ENCODE measurements around the gene C16orf92.

The C16orf92 gene

GRCh38 chr16:30046178-30046577, 23.2 kb downstream of the C16orf92 start:
- H3K27ac ChIP-seq, result no peak overlapping the region
- TF ChIP-seq, protein P1, sequence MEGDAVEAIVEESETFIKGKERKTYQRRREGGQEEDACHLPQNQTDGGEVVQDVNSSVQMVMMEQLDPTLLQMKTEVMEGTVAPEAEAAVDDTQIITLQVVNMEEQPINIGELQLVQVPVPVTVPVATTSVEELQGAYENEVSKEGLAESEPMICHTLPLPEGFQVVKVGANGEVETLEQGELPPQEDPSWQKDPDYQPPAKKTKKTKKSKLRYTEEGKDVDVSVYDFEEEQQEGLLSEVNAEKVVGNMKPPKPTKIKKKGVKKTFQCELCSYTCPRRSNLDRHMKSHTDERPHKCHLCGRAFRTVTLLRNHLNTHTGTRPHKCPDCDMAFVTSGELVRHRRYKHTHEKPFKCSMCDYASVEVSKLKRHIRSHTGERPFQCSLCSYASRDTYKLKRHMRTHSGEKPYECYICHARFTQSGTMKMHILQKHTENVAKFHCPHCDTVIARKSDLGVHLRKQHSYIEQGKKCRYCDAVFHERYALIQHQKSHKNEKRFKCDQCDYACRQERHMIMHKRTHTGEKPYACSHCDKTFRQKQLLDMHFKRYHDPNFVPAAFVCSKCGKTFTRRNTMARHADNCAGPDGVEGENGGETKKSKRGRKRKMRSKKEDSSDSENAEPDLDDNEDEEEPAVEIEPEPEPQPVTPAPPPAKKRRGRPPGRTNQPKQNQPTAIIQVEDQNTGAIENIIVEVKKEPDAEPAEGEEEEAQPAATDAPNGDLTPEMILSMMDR (IDR thresholded peaks at IDR 0.05), result no peak
- TF ChIP-seq ZFX (IDR thresholded peaks at IDR 0.05; ENCODE audit: borderline replicate concordance), result no peak

- H3K27ac ChIP-seq, result no peak overlapping the region
- TF ChIP-seq, protein P1 (IDR thresholded peaks at IDR 0.05), result no peak
- TF ChIP-seq ZFX (IDR thresholded peaks at IDR 0.05; ENCODE audit: borderline replicate concordance), result no peak
These were observed 23.6 kb downstream of the C16orf92 start for GRCh38 chr16:30046588-30046987.

GRCh38 chr16:30049871-30050270, 26.9 kb downstream of the C16orf92 start:
- TF ChIP-seq, protein P1 (IDR thresholded peaks at IDR 0.05), result no peak
- TF ChIP-seq ZFX (IDR thresholded peaks at IDR 0.05; ENCODE audit: borderline replicate concordance), result no peak

DNA sequence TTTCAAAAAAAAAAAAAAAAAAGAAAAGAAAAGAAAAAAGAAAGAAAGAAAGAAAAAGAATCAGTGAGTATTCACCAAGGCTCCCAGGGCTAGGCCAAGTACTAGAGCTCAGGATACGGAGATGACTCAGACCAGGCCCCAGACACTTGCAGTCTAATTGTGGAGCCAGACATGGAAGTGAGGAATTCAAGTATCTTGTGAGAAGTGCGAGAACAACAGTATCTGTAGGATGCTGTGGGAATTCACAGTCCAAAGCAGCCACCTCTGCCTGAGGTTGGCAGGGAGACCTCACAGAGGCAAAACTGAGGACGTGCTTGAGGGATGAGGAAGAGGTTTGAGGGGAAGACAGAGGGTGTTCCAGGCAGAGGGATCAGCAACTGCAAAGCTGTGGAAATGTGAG, 28.5 kb downstream of the C16orf92 start:
- no peak for TF ChIP-seq ZFX (IDR thresholded peaks at IDR 0.05; ENCODE audit: borderline replicate concordance)
- TF ChIP-seq, protein P1 (IDR thresholded peaks at IDR 0.05), result no peak
- peak overlapping the region; percentile 71 for H3K27ac ChIP-seq

More at GRCh38 chr16:30049871-30050270, 26.9 kb downstream of the C16orf92 start:
- no peak overlapping the region for H3K27ac ChIP-seq

DNA sequence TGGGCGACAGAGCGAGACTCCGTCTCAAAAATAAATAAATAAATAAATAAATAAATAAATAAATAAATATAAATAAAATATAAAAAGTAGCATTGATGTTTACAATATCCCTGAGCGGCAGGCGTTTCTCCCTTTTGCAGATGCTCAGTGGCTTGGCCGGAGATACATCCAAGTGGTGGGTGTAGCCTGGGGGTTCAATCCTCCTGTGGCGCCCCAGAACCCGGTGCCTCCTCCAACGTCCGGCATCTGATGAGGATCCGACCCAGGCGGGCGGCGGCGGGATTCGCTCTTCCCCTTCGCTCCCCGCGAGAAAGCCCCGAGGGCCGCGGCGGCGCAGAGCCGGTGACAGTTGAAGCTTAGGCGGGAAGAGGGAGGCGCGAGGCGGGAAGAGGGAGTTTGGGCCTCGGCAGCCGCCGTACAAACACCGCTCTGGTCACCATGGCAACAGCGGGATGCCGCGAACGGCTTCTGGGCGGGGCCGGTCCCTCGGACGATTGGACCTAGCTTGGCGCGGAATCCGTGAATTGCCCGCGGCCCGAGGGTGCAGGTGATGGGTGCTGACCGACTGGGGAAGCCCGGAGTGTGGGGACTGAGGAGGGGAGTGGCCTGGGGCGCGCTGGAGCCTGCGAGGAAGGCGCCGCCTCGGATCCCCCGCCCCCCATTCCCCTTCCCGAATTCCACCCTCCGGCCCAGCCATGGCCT, 29.8 kb downstream of the C16orf92 start:
- peak overlapping the region; percentile 71 for H3K27ac ChIP-seq
- TF ChIP-seq, protein P1 (IDR thresholded peaks at IDR 0.05), result no peak
- no peak for TF ChIP-seq ZFX (IDR thresholded peaks at IDR 0.05; ENCODE audit: borderline replicate concordance)

- no peak for TF ChIP-seq ZFX (IDR thresholded peaks at IDR 0.05; ENCODE audit: borderline replicate concordance)
- TF ChIP-seq, protein P1 (IDR thresholded peaks at IDR 0.05), result no peak
- H3K27ac ChIP-seq, result peak overlapping the region; percentile 71
These were observed 30.5 kb downstream of the C16orf92 start for GRCh38 chr16:30053376-30054015.

GRCh38 chr16:30054451-30054850, 31.5 kb downstream of the C16orf92 start:
- H3K27ac ChIP-seq, result peak overlapping the region; percentile 71; the same call in 1 of the 2 replicates
- TF ChIP-seq ZFX (IDR thresholded peaks at IDR 0.05; ENCODE audit: borderline replicate concordance), result no peak
- TF ChIP-seq, protein P1 (IDR thresholded peaks at IDR 0.05), result no peak
